Airway epithelial cell (primary cell): ENCODE data around the gene SLC35D1. TPM values are rescaled to one million over a fixed set of nuclear protein-coding genes. Genes with fewer than 3 reads are reported as not detected.

ENCODE experiments used
- total RNA-seq: library from RNA; depleted of rRNA; stranded (reverse); fragments of >200 nt; gene quantifications from 2 replicates; pipeline ENCODE4 v1.2.3, GENCODE V29; 2015

Gene SLC35D1
- total RNA-seq = 6.7 and 12.6 TPM in 2 replicates

GRCh38 chr1:67053785-67054772 is at the start of gene SLC35D1:
SLC35D1 (minus strand) TSS chr1:67054148; CDS start chr1:67054013, 135 bp downstream.

Other genes with a start within 250 kb of the SLC35D1 start
- 1.3 and 1.9 TPM in 2 replicates for gene DNAI4, start 129.3 kb downstream of the SLC35D1 start, total RNA-seq
- gene MIER1, start 129.2 kb downstream of the SLC35D1 start, total RNA-seq = 15.0 and 19.8 TPM in 2 replicates
- not detected in 2 replicates for gene C1orf141, start 80.8 kb upstream of the SLC35D1 start, total RNA-seq
- not detected in 2 replicates for gene IL23R, start 112.3 kb upstream of the SLC35D1 start, total RNA-seq